NCI-H345 treated with DMSO at 0.1 percent for 48 hours (cell line): ENCODE data around the gene RABGEF1.
"Not testable (repeated sequence)": the region's sequence is repeated elsewhere in the genome, so short reads cannot be mapped to it uniquely, and the experiment has no call there.

Experiments used
- DNase-seq: peaks from one replicate; lab custom pipeline; 2025; ENCODE audit not compliant: unreplicated experiment; lab: John Stamatoyannopoulos, UW

RABGEF1 gene

GRCh38 chr7:66804001-66804400 lies 63.5 kb downstream of the RABGEF1 start:
- DNase-seq, result no peak

- no peak for DNase-seq
Measured at GRCh38 chr7:66807736-66808135, 67.2 kb downstream of the RABGEF1 start.

DNA sequence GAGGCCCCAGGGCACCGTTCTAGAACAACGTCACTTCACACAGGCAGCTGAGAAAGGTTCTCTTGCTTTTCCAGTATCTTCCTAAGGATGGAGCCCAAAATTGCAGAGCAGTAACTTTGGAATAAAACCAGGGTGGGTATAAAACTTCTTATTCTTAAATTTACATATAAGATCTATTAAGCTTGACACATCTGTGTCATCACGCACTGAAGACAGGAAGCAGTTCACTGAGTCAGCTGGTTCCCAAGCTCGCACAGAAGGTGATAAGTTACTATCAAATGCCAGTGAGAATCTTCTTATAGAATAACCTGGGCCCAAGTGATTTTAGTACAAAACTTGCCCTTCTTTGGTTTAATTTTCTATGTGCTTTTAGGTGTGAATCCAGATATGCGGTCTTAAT lies 70.2 kb downstream of the RABGEF1 start:
- no peak for DNase-seq

- not testable (repeated sequence) for DNase-seq
Measured at GRCh38 chr7:66815186-66815875, 74.8 kb downstream of the RABGEF1 start.

DNA sequence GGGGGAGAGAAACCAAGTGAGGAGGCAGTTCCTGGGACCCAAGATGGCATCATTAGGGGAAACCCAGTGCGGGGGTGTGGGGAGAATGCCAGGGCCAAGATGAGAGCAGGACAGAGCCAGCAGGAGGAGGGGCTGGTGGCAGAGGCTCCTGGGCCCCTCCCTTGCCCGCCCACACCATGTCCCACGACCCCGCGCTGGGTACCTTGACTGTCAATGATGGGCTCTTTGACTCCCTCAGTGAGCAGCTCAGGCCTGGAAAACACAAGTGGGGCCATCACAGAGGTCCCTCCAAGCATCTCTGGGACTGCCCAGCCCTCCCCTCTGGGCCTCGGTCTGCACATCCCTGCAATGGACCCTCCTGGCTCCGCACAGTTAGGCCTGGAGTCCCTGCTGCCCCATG lies 75.4 kb downstream of the RABGEF1 start:
- DNase-seq, result no peak

GRCh38 chr7:66816658-66817057 lies 76.1 kb downstream of the RABGEF1 start:
- DNase-seq, result not testable (repeated sequence)

GRCh38 chr7:66817208-66817795 lies 76.8 kb downstream of the RABGEF1 start:
- not testable (repeated sequence) for DNase-seq

DNA sequence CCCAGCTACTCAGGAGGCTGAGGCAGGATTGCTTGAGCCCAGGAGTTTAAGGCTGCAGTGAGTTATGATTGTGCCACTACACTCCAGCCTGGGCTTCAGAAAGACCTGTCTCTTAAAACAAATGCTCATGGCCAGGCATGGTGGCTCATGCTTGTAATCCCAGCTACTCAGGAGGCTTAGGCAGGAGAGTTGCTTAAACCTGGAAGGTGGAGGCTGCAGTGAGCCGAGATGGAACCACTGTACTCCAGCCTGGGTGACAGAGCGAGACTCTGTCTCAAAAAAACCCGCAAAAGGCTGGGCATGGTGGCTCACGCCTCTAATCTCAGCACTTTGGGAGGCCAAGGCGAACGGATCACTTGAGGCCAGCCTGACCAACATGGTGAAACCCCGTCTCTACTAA lies 77.4 kb downstream of the RABGEF1 start:
- not testable (repeated sequence) for DNase-seq

GRCh38 chr7:66824041-66824440 lies 83.5 kb downstream of the RABGEF1 start:
- no peak for DNase-seq

GRCh38 chr7:66825538-66825937 lies 85.0 kb downstream of the RABGEF1 start:
- DNase-seq, result not testable (repeated sequence)

DNA sequence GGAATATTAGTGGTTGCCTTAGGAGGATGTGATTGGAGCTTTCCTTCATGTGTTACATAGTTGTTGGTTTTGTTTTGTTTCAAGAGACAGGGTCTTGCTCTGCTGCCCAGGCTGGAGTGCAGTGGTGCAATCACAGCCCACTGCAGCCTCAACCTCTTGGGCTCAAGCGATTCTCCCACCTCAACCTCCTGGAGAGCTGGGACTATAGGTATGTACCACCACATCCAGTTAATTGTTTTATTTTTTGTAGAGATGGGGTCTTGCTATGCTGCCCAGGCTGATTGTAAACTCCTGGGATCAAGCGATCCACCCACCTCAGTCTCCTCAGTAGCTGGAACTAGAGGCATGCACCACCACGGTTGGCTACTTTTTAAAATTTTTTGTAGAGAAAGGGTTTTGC lies 86.1 kb downstream of the RABGEF1 start:
- no peak for DNase-seq

- DNase-seq, result not testable (repeated sequence)
Measured at GRCh38 chr7:66830976-66831375, 90.4 kb downstream of the RABGEF1 start.

GRCh38 chr7:66832531-66833351 lies 92.2 kb downstream of the RABGEF1 start:
- DNase-seq, result no peak

DNA sequence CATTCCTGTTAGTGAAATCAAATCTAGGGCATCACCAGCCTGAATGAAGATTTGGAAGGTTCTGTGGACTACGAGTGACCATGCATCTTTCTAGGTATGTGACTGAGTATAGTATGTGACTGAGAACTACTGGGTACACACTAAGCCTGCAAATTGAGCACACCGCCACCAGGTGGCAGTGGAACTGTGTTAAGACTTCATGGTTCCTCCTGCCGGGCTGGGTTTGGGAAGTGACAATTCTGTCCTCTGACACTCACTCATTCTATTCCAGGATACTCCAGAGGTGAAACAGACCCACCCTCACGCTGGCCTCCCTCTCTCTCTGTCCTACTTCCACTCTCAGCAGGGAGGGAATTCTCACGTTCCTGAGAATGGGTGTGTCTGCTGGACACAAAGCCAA lies 96.5 kb downstream of the RABGEF1 start:
- no peak for DNase-seq

- DNase-seq, result no peak
Measured at GRCh38 chr7:66837661-66838060, 97.1 kb downstream of the RABGEF1 start.

DNA sequence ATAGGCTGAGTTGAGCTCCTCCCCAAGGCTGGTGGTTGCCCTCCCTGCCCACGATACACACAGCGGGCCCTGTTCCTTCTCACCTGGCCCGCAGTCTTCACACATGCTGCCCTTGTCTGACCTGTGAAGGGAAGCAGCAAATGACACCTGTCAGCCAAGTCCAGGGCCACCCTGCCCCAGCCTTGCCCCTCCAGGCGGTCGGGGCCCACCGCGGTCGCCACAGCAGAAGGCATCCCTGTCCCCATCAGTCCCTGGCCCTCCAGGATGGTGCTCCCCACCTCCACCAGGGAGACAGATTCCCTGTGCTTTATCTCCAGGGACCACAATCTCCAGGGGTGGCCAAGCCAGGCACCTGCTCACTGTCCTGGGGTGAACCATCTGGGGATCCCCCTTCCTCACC lies 99.3 kb downstream of the RABGEF1 start:
- DNase-seq, result no peak

DNA sequence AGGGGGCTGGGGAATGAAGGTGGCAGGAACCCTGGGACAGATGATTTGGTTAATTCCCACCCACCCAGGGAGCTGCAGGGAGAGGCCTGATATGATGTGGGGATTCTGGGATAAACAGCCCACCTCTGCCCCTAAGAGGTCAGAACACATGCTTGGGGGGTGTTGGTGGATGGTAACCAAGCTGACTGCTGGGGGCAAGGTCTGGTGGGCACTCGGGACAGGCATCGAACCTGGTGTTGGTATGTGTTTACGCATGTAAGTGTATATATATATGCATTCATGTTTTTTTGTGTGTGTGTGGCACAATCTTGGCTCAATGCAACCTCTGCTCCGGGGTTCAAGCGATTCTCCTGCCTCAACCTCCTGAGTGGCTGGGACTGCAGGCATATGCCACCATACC lies 99.8 kb downstream of the RABGEF1 start:
- no peak for DNase-seq

GRCh38 chr7:66841898-66842297 lies 101.4 kb downstream of the RABGEF1 start:
- DNase-seq, result no peak

DNA sequence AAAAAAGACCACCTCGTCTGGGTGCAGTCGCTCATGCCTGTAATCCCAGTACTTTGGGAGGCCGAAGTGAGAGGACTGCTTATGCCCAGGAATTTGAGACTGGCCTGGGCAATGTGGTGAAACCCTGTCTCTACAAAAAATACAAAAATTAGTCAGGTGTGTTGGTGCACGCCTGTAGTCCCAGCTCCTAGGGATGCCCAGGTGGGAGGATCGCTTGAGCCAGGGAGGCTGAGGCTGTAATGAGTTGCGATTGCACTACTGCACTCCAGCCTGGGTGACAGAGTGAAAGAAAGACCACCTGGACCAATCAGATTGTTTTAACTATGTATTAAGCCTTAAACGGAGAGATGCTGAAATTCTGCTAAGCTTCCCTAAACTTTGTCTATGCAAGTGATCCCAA lies 103.0 kb downstream of the RABGEF1 start:
- DNase-seq, result not testable (repeated sequence)

DNA sequence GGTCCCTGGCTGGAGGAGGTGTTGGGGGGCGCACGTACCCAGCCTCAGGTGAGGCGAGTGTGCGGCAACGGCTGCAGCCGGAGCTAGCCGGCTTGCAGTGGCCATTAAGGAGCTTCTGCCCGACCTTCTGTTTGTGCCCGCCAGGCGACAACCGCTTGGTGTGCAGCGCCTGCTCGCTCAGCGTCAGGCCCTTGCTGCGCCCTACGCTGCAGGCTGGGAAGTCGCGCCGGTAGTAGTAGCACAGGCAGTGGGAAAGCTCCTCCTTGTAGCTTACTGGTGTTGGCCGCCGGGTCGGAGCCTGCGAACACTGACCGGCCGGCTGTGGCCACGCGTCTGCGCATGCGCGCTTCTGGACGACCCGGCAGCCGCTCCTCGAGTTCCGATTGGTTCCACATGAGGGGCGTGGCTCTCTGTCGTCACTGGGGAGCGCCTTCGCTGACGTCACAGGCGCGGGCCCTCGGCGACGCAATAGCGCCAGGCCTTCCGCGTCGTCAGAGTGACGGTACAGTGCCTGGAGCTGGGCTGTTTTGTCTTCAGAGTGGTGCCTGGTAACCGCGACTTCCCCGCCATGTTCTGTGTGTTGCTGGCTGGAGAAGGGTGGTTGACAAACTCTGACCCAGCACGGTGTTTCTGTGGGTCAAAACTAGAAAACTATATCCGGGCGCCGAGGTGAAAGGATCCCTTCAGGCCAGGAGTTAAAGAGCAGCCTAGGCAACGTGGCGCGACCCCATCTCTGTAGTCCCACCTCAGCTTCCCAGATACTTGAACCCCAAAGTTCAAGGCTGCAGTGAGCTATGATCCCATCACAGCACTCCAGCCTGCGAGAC lies 104.2 kb downstream of the RABGEF1 start:
- peak; percentile 93 for DNase-seq
